HCT116 (cell line): ENCODE data around the gene SYCE3. TPM values are rescaled to one million over a fixed set of nuclear protein-coding genes. Genes with fewer than 3 reads are reported as not detected.

Experiments used
- ATAC-seq: fragments of 200-7000 bp; cut with Tn5 transposase; 2 replicates; pipeline ENCODE4 v1.9.1; 2020; ENCODE audit warnings: mild to moderate bottlenecking, moderate library complexity
- BruUV-seq: library from RNA; stranded (reverse); fragments of 400-500 nt; replicated peaks from 2 replicates; lab custom pipeline; 2021; lab: Mats Ljungman, UMichigan
- CTCF ChIA-PET: fragments of 300-600 bp; sonication (Branson Sonifier 250); formaldehyde crosslinking; loops from one replicate; lab custom pipeline; 2021; ENCODE audit warnings: antibody characterized with exemption; lab: Charles Lee
- POLR2A ChIA-PET: fragments of 300-600, 350-600 bp; sonication (Branson Sonifier 250); formaldehyde crosslinking; loops from one replicate; lab custom pipeline; 2021; ENCODE audit warnings: antibody characterized with exemption; lab: Charles Lee
- RAD21 ChIA-PET, 2 experiments: fragments of 300-600 bp; sonication (Branson Sonifier 250); formaldehyde crosslinking; loops; one replicate each; lab custom pipeline; 2023; ENCODE audit warnings: low total read pairs in 2 of 2; ENCODE audit not compliant: uncharacterized antibody in 2 of 2, unreplicated experiment in 2 of 2, low non-redundant PET in 1 of 2; lab: Charles Lee
- DNase-seq: peaks from one replicate; pipeline ENCODE4 v3.0.0-alpha.2; 2010; ENCODE audit warnings: low read depth, low spot score
- H2AFZ ChIP-seq: fragments of 200-600 bp; shearing (Covaris generic), sonication (generic); 2 replicates; pipeline ENCODE4 v1.6.1; 2017; ENCODE audit warnings: low read depth, mixed run types, mixed read lengths, antibody characterized with exemption, low read length; ENCODE audit not compliant: poor library complexity, severe bottlenecking
- H3K27ac ChIP-seq: 2 replicates; pipeline ENCODE4 v1.5.1; 2012; ENCODE audit warnings: low read depth, low read length
- H3K27me3 ChIP-seq: fragments of 200-600 bp; sonication (generic); 2 replicates; pipeline ENCODE4 v1.6.1; 2016; ENCODE audit warnings: mixed run types, low read length, mixed read lengths; ENCODE audit not compliant: insufficient read depth
- H3K36me3 ChIP-seq, 2 experiments: fragments of 200-500 bp in 1 of 2; fragments of 200-600 bp in 1 of 2; sonication (Bioruptor generic) in 1 of 2; sonication (generic) in 1 of 2; 2 replicates each; pipeline versions ENCODE4 v1.5.1 to v1.6.1; 2014 to 2016; ENCODE audit warnings: low read length in 2 of 2, inconsistent platforms in 1 of 2, mixed read lengths in 1 of 2, mixed run types in 1 of 2; ENCODE audit not compliant: insufficient read depth in 2 of 2, control insufficient read depth in 1 of 2
- H3K4me1 ChIP-seq, 2 experiments: fragments of 200-600 bp in 1 of 2; sonication (generic) in 1 of 2; 2 replicates each; pipeline versions ENCODE4 v1.5.1 to v1.6.1; 2012 to 2017; ENCODE audit warnings: low read length in 2 of 2, inconsistent platforms in 1 of 2, mild to moderate bottlenecking in 1 of 2, mixed read lengths in 1 of 2, mixed run types in 1 of 2, moderate library complexity in 1 of 2; ENCODE audit not compliant: insufficient read depth in 2 of 2, control insufficient read depth in 1 of 2
- H3K4me2 ChIP-seq: fragments of 200-600 bp; sonication (generic); 2 replicates; pipeline ENCODE4 v1.6.1; 2017; ENCODE audit warnings: mixed run types, low read length, mixed read lengths
- H3K4me3 ChIP-seq, 2 experiments: fragments of 200-600 bp in 1 of 2; sonication (generic) in 1 of 2; replicated peaks in 1 of 2; 2 replicates each; pipeline ENCODE4 v1.5.1; 2011 to 2016; ENCODE audit warnings: low read length in 2 of 2, control low read depth in 1 of 2, low read depth in 1 of 2, mild to moderate bottlenecking in 1 of 2, mixed read lengths in 1 of 2, mixed run types in 1 of 2
- H3K79me2 ChIP-seq: fragments of 200-600 bp; sonication (generic); 2 replicates; pipeline ENCODE4 v1.6.1; 2017; ENCODE audit warnings: mild to moderate bottlenecking, mixed run types, low read length, moderate library complexity, mixed read lengths; ENCODE audit not compliant: insufficient read depth
- H3K9ac ChIP-seq: fragments of 200-600 bp; sonication (generic); 2 replicates; pipeline ENCODE4 v1.6.1; 2016; ENCODE audit warnings: low read length, mixed read lengths
- H3K9me2 ChIP-seq: fragments of 200-600 bp; sonication (generic), shearing (Covaris generic); 2 replicates; pipeline ENCODE4 v1.6.1; 2017; ENCODE audit warnings: mixed run types, mild to moderate bottlenecking, moderate library complexity; ENCODE audit not compliant: insufficient read depth
- H3K9me3 ChIP-seq, 2 experiments: fragments of 200-500 bp in 1 of 2; fragments of 200-600 bp in 1 of 2; sonication (Bioruptor generic) in 1 of 2; sonication (generic) in 1 of 2; 2 replicates each; pipeline ENCODE4 v1.6.1; 2014 to 2017; ENCODE audit warnings: low read length in 2 of 2, mixed read lengths in 2 of 2, inconsistent platforms in 1 of 2, low read depth in 1 of 2, mild to moderate bottlenecking in 1 of 2, mixed run types in 1 of 2, moderate library complexity in 1 of 2; ENCODE audit not compliant: control insufficient read depth in 1 of 2, insufficient read depth in 1 of 2
- H4K20me1 ChIP-seq: fragments of 200-600 bp; sonication (generic), shearing (Covaris generic); 2 replicates; pipeline ENCODE4 v1.6.1; 2017; ENCODE audit warnings: mixed run types, mild to moderate bottlenecking, moderate library complexity; ENCODE audit not compliant: insufficient read depth
- CBX3 ChIP-seq: IDR thresholded peaks from 2 replicates; pipeline ENCODE4 v1.6.1; 2012; ENCODE audit warnings: low read depth
- CEBPB ChIP-seq: IDR thresholded peaks from 2 replicates; pipeline ENCODE4 v1.6.1; 2012; ENCODE audit warnings: low read depth
- EGR1 ChIP-seq: IDR thresholded peaks from 2 replicates; pipeline ENCODE4 v1.6.1; 2012; ENCODE audit warnings: low read depth
- ELF1 ChIP-seq: IDR thresholded peaks from 2 replicates; pipeline ENCODE4 v1.6.1; 2012; ENCODE audit warnings: low read depth, borderline replicate concordance
- EZH2 ChIP-seq: fragments of 200-600 bp; sonication (generic); IDR thresholded peaks from 2 replicates; pipeline ENCODE4 v1.6.1; 2017; ENCODE audit warnings: antibody characterized with exemption, mixed run types
- EZH2phosphoT487 ChIP-seq: fragments of 200-600 bp; IDR thresholded peaks from 2 replicates; pipeline ENCODE4 v1.6.1; 2018; ENCODE audit warnings: antibody characterized with exemption, borderline replicate concordance
- FOSL1 ChIP-seq: IDR thresholded peaks from 2 replicates; pipeline ENCODE4 v1.6.1; 2012; ENCODE audit warnings: low read depth
- JUND ChIP-seq: IDR thresholded peaks from 2 replicates; pipeline ENCODE4 v1.6.1; 2012
- POLR2A ChIP-seq: IDR thresholded peaks from 2 replicates; pipeline ENCODE4 v1.7.0; 2011; ENCODE audit warnings: borderline replicate concordance; ENCODE audit not compliant: insufficient read depth, insufficient read length; ENCODE audit errors: extremely low read depth
- SIN3A ChIP-seq: IDR thresholded peaks from 2 replicates; pipeline ENCODE4 v1.6.1; 2012; ENCODE audit warnings: low read depth
- SRF ChIP-seq: IDR thresholded peaks from 2 replicates; pipeline ENCODE4 v1.6.1; 2012; ENCODE audit warnings: low read depth
- TCF7L2 ChIP-seq: IDR thresholded peaks from 2 replicates; pipeline ENCODE4 v1.7.0; 2011; ENCODE audit warnings: borderline replicate concordance, inconsistent platforms; ENCODE audit not compliant: insufficient read depth, insufficient read length; ENCODE audit errors: extremely low read depth
- YY1 ChIP-seq: IDR thresholded peaks from 2 replicates; pipeline ENCODE4 v1.6.1; 2011; ENCODE audit warnings: low read length, low read depth, moderate library complexity, mild to moderate bottlenecking; ENCODE audit not compliant: insufficient replicate concordance; ENCODE audit errors: extremely low read depth
- ZFX ChIP-seq: fragments of 450-650 bp; IDR thresholded peaks from 2 replicates; pipeline ENCODE4 v1.6.1; 2017
- intact Hi-C: fragments of 100-400 bp; cut with micrococcal nuclease; formaldehyde crosslinking; loops from 2 replicates; pipeline ENCODE4 v1.10.0; 2022
- total RNA-seq: library from RNA; stranded (reverse); gene quantifications from one replicate; pipeline ENCODE4 v1.2.1, GENCODE V29; 2021; ENCODE audit not compliant: unreplicated experiment
- TF ChIP-seq, protein P1 (sequence below): IDR thresholded peaks from 2 replicates; pipeline ENCODE4 v1.6.1; 2011; ENCODE audit warnings: mild to moderate bottlenecking, low read length, moderate library complexity; ENCODE audit not compliant: insufficient replicate concordance; ENCODE audit errors: extremely low read depth
- TF ChIP-seq, protein P2 (sequence below): IDR thresholded peaks from 2 replicates; pipeline ENCODE4 v1.6.1; 2012
- TF ChIP-seq, protein P3 (sequence below): IDR thresholded peaks from 2 replicates; pipeline ENCODE4 v1.6.1; 2012
- TF ChIP-seq, protein P4 (sequence below), 3 experiments: fragments of 200-600 bp in 1 of 3; sonication (generic) in 1 of 3; IDR thresholded peaks in 2 of 3; conservative IDR thresholded peaks in 1 of 3; 2 replicates each; pipeline ENCODE4 v1.5.1; 2012 to 2017; ENCODE audit warnings: low read depth in 2 of 3, low read length in 2 of 3, antibody characterized with exemption in 1 of 3, borderline replicate concordance in 1 of 3, control low read depth in 1 of 3, mild to moderate bottlenecking in 1 of 3, mixed read lengths in 1 of 3, mixed run types in 1 of 3, moderate library complexity in 1 of 3; ENCODE audit not compliant: insufficient read depth in 1 of 3
- TF ChIP-seq, protein P5 (sequence below): IDR thresholded peaks from 2 replicates; pipeline ENCODE4 v1.6.1; 2012; ENCODE audit warnings: low read depth

Gene SYCE3
- total RNA-seq, 1 experiment from 2014 or later, result not detected

DNA sequence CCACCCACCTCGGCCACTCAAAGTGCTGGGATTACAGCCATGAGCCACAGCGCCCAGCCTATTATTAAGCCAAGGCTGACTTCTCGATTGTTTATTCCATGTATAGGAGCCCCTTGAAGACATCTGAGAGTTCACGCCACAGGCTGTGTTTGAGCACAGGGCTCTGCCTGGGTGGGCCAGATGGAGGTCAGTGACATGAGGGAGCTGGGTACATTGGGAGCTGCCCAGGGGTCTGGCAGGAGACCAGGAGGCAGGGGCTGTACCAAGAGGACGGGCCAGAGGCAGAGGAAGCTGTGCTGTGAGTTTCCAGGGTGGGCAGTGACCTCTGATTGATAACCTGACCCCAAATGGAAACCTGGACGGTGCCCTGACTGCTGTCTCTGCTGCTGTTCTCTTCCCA is 60.6 kb downstream of the SYCE3 start:
- DNase-seq (no peak), ATAC-seq (no peak)
- Histone ChIP-seq H2AFZ (no peak overlapping the region), H3K79me2 (peaks cover 14% of the 10 kb centered on the region), H3K9ac (no peak overlapping the region), H3K27ac (no peak overlapping the region), H3K9me3 (no peaks in the 10 kb centered on the region), H3K9me2 (no peaks in the 10 kb centered on the region), H3K27me3 (no peaks in the 10 kb centered on the region), H3K4me1 (peaks cover 4 to 16% of the 10 kb centered on the region in 2 experiments; a peak in 3 of 4 replicates), H3K4me3 (no peak overlapping the region), H3K4me2 (no peak overlapping the region), H4K20me1 (no peaks in the 10 kb centered on the region), H3K36me3 (0 out of 4 replicates have a peak, but pooled peaks cover 0 to 8% of the 10 kb centered on the region in 2 experiments)
- CTCF ChIA-PET, result no interaction called here
- POLR2A ChIA-PET, result no interaction called here
- RAD21 ChIA-PET, result no interaction called here
- BruUV-seq, result no TSS peak
- no peak for TF ChIP-seq SIN3A
- TF ChIP-seq, protein P1, sequence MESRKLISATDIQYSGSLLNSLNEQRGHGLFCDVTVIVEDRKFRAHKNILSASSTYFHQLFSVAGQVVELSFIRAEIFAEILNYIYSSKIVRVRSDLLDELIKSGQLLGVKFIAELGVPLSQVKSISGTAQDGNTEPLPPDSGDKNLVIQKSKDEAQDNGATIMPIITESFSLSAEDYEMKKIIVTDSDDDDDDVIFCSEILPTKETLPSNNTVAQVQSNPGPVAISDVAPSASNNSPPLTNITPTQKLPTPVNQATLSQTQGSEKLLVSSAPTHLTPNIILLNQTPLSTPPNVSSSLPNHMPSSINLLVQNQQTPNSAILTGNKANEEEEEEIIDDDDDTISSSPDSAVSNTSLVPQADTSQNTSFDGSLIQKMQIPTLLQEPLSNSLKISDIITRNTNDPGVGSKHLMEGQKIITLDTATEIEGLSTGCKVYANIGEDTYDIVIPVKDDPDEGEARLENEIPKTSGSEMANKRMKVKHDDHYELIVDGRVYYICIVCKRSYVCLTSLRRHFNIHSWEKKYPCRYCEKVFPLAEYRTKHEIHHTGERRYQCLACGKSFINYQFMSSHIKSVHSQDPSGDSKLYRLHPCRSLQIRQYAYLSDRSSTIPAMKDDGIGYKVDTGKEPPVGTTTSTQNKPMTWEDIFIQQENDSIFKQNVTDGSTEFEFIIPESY, result no peak
- TF ChIP-seq, protein P2, sequence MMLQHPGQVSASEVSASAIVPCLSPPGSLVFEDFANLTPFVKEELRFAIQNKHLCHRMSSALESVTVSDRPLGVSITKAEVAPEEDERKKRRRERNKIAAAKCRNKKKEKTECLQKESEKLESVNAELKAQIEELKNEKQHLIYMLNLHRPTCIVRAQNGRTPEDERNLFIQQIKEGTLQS, result no peak
- TF ChIP-seq, protein P3, sequence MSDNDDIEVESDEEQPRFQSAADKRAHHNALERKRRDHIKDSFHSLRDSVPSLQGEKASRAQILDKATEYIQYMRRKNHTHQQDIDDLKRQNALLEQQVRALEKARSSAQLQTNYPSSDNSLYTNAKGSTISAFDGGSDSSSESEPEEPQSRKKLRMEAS, result no peak
- TF ChIP-seq YY1, result no peak
- no peak for TF ChIP-seq SRF
- no peak for TF ChIP-seq ZFX
- no peak for TF ChIP-seq ELF1
- no peak for TF ChIP-seq FOSL1
- no peak for TF ChIP-seq TCF7L2
- no peak for TF ChIP-seq POLR2A
- no peak for TF ChIP-seq EZH2
- TF ChIP-seq, protein P4, sequence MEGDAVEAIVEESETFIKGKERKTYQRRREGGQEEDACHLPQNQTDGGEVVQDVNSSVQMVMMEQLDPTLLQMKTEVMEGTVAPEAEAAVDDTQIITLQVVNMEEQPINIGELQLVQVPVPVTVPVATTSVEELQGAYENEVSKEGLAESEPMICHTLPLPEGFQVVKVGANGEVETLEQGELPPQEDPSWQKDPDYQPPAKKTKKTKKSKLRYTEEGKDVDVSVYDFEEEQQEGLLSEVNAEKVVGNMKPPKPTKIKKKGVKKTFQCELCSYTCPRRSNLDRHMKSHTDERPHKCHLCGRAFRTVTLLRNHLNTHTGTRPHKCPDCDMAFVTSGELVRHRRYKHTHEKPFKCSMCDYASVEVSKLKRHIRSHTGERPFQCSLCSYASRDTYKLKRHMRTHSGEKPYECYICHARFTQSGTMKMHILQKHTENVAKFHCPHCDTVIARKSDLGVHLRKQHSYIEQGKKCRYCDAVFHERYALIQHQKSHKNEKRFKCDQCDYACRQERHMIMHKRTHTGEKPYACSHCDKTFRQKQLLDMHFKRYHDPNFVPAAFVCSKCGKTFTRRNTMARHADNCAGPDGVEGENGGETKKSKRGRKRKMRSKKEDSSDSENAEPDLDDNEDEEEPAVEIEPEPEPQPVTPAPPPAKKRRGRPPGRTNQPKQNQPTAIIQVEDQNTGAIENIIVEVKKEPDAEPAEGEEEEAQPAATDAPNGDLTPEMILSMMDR (IDR thresholded peaks at IDR 0.05 in 2 of 3, conservative IDR thresholded peaks at IDR 0.05 in 1 of 3; ENCODE audit: borderline replicate concordance in 1 of 3, insufficient read depth in 1 of 3, low read depth in 2 of 3, low read length in 2 of 3), result no peak
- TF ChIP-seq, protein P5, sequence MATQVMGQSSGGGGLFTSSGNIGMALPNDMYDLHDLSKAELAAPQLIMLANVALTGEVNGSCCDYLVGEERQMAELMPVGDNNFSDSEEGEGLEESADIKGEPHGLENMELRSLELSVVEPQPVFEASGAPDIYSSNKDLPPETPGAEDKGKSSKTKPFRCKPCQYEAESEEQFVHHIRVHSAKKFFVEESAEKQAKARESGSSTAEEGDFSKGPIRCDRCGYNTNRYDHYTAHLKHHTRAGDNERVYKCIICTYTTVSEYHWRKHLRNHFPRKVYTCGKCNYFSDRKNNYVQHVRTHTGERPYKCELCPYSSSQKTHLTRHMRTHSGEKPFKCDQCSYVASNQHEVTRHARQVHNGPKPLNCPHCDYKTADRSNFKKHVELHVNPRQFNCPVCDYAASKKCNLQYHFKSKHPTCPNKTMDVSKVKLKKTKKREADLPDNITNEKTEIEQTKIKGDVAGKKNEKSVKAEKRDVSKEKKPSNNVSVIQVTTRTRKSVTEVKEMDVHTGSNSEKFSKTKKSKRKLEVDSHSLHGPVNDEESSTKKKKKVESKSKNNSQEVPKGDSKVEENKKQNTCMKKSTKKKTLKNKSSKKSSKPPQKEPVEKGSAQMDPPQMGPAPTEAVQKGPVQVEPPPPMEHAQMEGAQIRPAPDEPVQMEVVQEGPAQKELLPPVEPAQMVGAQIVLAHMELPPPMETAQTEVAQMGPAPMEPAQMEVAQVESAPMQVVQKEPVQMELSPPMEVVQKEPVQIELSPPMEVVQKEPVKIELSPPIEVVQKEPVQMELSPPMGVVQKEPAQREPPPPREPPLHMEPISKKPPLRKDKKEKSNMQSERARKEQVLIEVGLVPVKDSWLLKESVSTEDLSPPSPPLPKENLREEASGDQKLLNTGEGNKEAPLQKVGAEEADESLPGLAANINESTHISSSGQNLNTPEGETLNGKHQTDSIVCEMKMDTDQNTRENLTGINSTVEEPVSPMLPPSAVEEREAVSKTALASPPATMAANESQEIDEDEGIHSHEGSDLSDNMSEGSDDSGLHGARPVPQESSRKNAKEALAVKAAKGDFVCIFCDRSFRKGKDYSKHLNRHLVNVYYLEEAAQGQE, result no peak
- no peak for TF ChIP-seq EZH2phosphoT487
- TF ChIP-seq CBX3, result no peak
- no peak for TF ChIP-seq CEBPB
- TF ChIP-seq JUND, result no peak
- no peak for TF ChIP-seq EGR1
- intact Hi-C loops, result no loop called here
